HCT116 (cell line): ENCODE measurements around the gene ANTXR2.

Experiments
- ATF3 ChIP-seq: IDR thresholded peaks from 2 replicates; pipeline ENCODE4 v1.6.1; 2012
- CTCF ChIP-seq, 3 experiments: fragments of 200-600 bp in 1 of 3; sonication (generic) in 1 of 3; IDR thresholded peaks in 2 of 3; conservative IDR thresholded peaks in 1 of 3; 2 replicates each; pipeline ENCODE4 v1.5.1; 2012 to 2017; ENCODE audit warnings: low read depth in 2 of 3, low read length in 2 of 3, antibody characterized with exemption in 1 of 3, borderline replicate concordance in 1 of 3, control low read depth in 1 of 3, mild to moderate bottlenecking in 1 of 3, mixed read lengths in 1 of 3, mixed run types in 1 of 3, moderate library complexity in 1 of 3; ENCODE audit not compliant: insufficient read depth in 1 of 3
- ELF1 ChIP-seq: IDR thresholded peaks from 2 replicates; pipeline ENCODE4 v1.6.1; 2012; ENCODE audit warnings: low read depth, borderline replicate concordance
- EZH2 ChIP-seq: fragments of 200-600 bp; sonication (generic); IDR thresholded peaks from 2 replicates; pipeline ENCODE4 v1.6.1; 2017; ENCODE audit warnings: antibody characterized with exemption, mixed run types
- EZH2phosphoT487 ChIP-seq: fragments of 200-600 bp; IDR thresholded peaks from 2 replicates; pipeline ENCODE4 v1.6.1; 2018; ENCODE audit warnings: antibody characterized with exemption, borderline replicate concordance
- MAX ChIP-seq: IDR thresholded peaks from 2 replicates; pipeline ENCODE4 v1.6.1; 2012
- SRF ChIP-seq: IDR thresholded peaks from 2 replicates; pipeline ENCODE4 v1.6.1; 2012; ENCODE audit warnings: low read depth
- ZFX ChIP-seq: fragments of 450-650 bp; IDR thresholded peaks from 2 replicates; pipeline ENCODE4 v1.6.1; 2017
- TF ChIP-seq, protein P1 (sequence below): IDR thresholded peaks from 2 replicates; pipeline ENCODE4 v1.6.1; 2012; ENCODE audit warnings: low read depth

DNA sequence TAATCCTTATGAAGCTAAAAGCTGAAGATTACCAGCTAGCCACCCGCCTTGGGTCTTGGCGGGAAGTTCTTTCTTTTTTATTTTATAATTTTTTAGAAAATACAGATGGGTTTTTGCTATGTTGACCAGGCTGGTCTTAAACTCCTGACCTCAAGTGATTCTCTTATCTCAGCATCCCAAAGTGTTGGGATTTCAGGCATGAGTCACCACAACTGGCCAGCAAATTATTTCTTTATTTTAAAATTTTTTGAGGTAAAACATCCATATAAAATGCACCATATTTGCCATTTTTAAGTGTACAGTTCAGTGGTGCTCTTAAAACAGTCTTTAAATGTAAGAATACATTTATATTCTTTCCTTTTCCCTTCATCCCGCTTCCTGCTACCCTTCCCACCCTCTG, 40.6 kb upstream of the ANTXR2 start:
- no peak for TF ChIP-seq MAX
- TF ChIP-seq ZFX, result no peak
- TF ChIP-seq ATF3, result no peak
- no peak for TF ChIP-seq EZH2
- no peak for TF ChIP-seq CTCF (IDR thresholded peaks at IDR 0.05 in 2 of 3, conservative IDR thresholded peaks at IDR 0.05 in 1 of 3; ENCODE audit: borderline replicate concordance in 1 of 3, insufficient read depth in 1 of 3, low read depth in 2 of 3, low read length in 2 of 3)
- no peak for TF ChIP-seq ELF1
- TF ChIP-seq EZH2phosphoT487, result no peak
- TF ChIP-seq, protein P1, sequence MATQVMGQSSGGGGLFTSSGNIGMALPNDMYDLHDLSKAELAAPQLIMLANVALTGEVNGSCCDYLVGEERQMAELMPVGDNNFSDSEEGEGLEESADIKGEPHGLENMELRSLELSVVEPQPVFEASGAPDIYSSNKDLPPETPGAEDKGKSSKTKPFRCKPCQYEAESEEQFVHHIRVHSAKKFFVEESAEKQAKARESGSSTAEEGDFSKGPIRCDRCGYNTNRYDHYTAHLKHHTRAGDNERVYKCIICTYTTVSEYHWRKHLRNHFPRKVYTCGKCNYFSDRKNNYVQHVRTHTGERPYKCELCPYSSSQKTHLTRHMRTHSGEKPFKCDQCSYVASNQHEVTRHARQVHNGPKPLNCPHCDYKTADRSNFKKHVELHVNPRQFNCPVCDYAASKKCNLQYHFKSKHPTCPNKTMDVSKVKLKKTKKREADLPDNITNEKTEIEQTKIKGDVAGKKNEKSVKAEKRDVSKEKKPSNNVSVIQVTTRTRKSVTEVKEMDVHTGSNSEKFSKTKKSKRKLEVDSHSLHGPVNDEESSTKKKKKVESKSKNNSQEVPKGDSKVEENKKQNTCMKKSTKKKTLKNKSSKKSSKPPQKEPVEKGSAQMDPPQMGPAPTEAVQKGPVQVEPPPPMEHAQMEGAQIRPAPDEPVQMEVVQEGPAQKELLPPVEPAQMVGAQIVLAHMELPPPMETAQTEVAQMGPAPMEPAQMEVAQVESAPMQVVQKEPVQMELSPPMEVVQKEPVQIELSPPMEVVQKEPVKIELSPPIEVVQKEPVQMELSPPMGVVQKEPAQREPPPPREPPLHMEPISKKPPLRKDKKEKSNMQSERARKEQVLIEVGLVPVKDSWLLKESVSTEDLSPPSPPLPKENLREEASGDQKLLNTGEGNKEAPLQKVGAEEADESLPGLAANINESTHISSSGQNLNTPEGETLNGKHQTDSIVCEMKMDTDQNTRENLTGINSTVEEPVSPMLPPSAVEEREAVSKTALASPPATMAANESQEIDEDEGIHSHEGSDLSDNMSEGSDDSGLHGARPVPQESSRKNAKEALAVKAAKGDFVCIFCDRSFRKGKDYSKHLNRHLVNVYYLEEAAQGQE, result no peak
- TF ChIP-seq SRF, result no peak
